ENCODE data around the gene OR4X1. TPM values are rescaled to one million over a fixed set of nuclear protein-coding genes. Genes with fewer than 3 reads are reported as not detected.

OR4X1 gene
- total and polyA plus RNA-seq, 2 of the 8 experiments (the other 6 are each of a cell fraction or from before 2014, with no cell fraction given), result not detected

- Histone ChIP-seq H3K4me3 (ENCODE audit: extremely low read depth in 1 of 4, insufficient read depth in 2 of 4, low read depth in 3 of 4, low read length in 4 of 4) (no peak overlapping the region), H3K23ac (ENCODE audit: insufficient read length) (no peak overlapping the region), H3K14ac (ENCODE audit: insufficient read length) (no peak overlapping the region), H2AK5ac (ENCODE audit: low read depth, low read length) (no peak overlapping the region), H4K91ac (replicated peaks; ENCODE audit: insufficient read length, low read length) (no peak overlapping the region), H2BK120ac (replicated peaks; ENCODE audit: low read depth, low read length) (no peak overlapping the region), H3K4ac (replicated peaks; ENCODE audit: insufficient read length, low read depth, low read length) (no peak overlapping the region), H3K18ac (ENCODE audit: extremely low read depth, low read length) (no peak overlapping the region), H2BK15ac (ENCODE audit: low read length) (no peak overlapping the region), H2BK12ac (ENCODE audit: low read depth, low read length) (no peak overlapping the region), H3K27me3 (replicated peaks in 1 of 4; ENCODE audit: control insufficient read depth in 3 of 4, extremely low read depth in 1 of 4, insufficient read depth in 3 of 4, low read length in 3 of 4) (peaks cover 0 to 1% (median 0%) of the 10 kb centered on the region in 4 experiments; a peak in 1 of 7 replicates), H3K4me1 (replicated peaks in 1 of 4; ENCODE audit: control insufficient read depth in 3 of 4, insufficient read depth in 4 of 4, low read length in 3 of 4) (no peaks in the 10 kb centered on the region), H2AFZ (ENCODE audit: low read length) (no peak overlapping the region), H3K79me1 (ENCODE audit: low read depth, low read length) (no peaks in the 10 kb centered on the region), H2BK5ac (ENCODE audit: low read depth, low read length) (no peak overlapping the region), H3K27ac (ENCODE audit: low read depth, low read length) (no peak overlapping the region), H4K8ac (ENCODE audit: extremely low read depth, insufficient read depth, low read length) (no peak overlapping the region), H4K5ac (ENCODE audit: insufficient read length, low read depth, low read length) (no peak overlapping the region), H3K4me2 (ENCODE audit: insufficient read depth in 1 of 2, low read depth in 2 of 2, low read length in 2 of 2) (no peak overlapping the region), H2BK20ac (ENCODE audit: low read length) (no peak overlapping the region), H3K9ac (replicated peaks in 1 of 4; ENCODE audit: extremely low read depth in 1 of 4, low read depth in 3 of 4, low read length in 3 of 4) (no peak overlapping the region), H4K20me1 (replicated peaks in 1 of 2; ENCODE audit: control insufficient read depth in 1 of 2, insufficient read depth in 2 of 2, low read length in 2 of 2) (no peaks in the 10 kb centered on the region), H3K9me3 (ENCODE audit: insufficient read depth in 2 of 2, low read depth in 1 of 2, low read length in 1 of 2) (peaks cover 26 to 42% of the 10 kb centered on the region in 2 experiments), H3K56ac (replicated peaks; ENCODE audit: insufficient read length, low read depth, low read length) (no peak overlapping the region), H3K36me3 (ENCODE audit: control insufficient read depth in 2 of 4, insufficient read depth in 4 of 4, low read length in 3 of 4) (no peaks in the 10 kb centered on the region; a peak in 1 of 8 replicates), H3K79me2 (ENCODE audit: control insufficient read depth in 1 of 2, insufficient read depth in 2 of 2, low read length in 2 of 2) (no peaks in the 10 kb centered on the region), H3K23me2 (ENCODE audit: low read depth, low read length) (no peaks in the 10 kb centered on the region)
- DNase-seq (ENCODE audit: low read depth in 1 of 2, low spot score in 2 of 2) (no peak), FAIRE-seq (no peak)
- ChIA-PET POLR2A (ENCODE audit: partially characterized antibody) (no interaction called here), CTCF (ENCODE audit: partially characterized antibody) (no interaction called here)
- WGBS, 2 experiments (ENCODE audit: extremely low coverage in 1 of 2, insufficient coverage in 1 of 2, insufficient read length in 1 of 2, insufficient replicate concordance in 2 of 2, low coverage in 1 of 2, low lambda C conversion rate in 2 of 2, missing lambda C conversion rate in 1 of 2), result 81% methylated on average over 1 of the region's 1 CpG; no CpG with 5 or more reads in 1 of the 2 experiments
Measured at GRCh38 chr11:48272606-48273005, 8.9 kb downstream of the OR4X1 start.
